ENCODE data around the gene UQCC5.

- TF ChIP-seq CTCF (IDR thresholded peaks at IDR 0.05), result no peak
- no peak for TF ChIP-seq POLR2A (IDR thresholded peaks at IDR 0.05)
- no peak for TF ChIP-seq POLR2AphosphoS5 (IDR thresholded peaks at IDR 0.05)
Observed at GRCh38 chr3:52494445-52494844, 42.0 kb upstream of the UQCC5 start.

Measured in prostate gland (tissue), 2 donors.